Gastroesophageal sphincter (tissue), 4 donors: ENCODE measurements around the gene STX7. TPM values are rescaled to one million over a fixed set of nuclear protein-coding genes. Genes with fewer than 3 reads are reported as not detected.
A peak's percentile ranks its signal among the peaks of the same experiment; 100 is the strongest.

Experiments used
- ATAC-seq: fragments of 150-250 bp; one replicate; pipeline ENCODE4 v1.9.1; 2016; ENCODE audit warnings: mild to moderate bottlenecking, moderate library complexity
- H3K27ac ChIP-seq, 4 donors: fragments of 200-600 bp; sonication (generic) in 3 of 4; 1 replicate in 3 of 4; 2 replicates in 1 of 4; pipeline ENCODE4 v1.5.1; 2016 to 2019
- H3K27me3 ChIP-seq: fragments of 200-600 bp; sonication (generic); one replicate; pipeline ENCODE4 v1.5.1; 2019
- H3K36me3 ChIP-seq, 2 donors: fragments of 200-600 bp; sonication (generic); one replicate each; pipeline ENCODE4 v1.5.1; 2019; ENCODE audit warnings: control low read depth in 1 of 2
- H3K4me1 ChIP-seq, 3 donors: fragments of 200-600 bp; sonication (generic); 1 replicate in 2 of 3; 2 replicates in 1 of 3; pipeline ENCODE4 v1.5.1; 2016 to 2019; ENCODE audit warnings: control low read depth in 2 of 3
- H3K4me3 ChIP-seq, 2 donors: fragments of 200-600 bp; sonication (generic); one replicate each; pipeline ENCODE4 v1.5.1; 2019; ENCODE audit warnings: mild to moderate bottlenecking in 1 of 2, moderate library complexity in 1 of 2
- H3K9me3 ChIP-seq, 3 donors: fragments of 200-600 bp; sonication (generic); one replicate each; pipeline ENCODE4 v1.5.1; 2017 to 2019; ENCODE audit warnings: control low read depth in 2 of 3
- EP300 ChIP-seq: sonication (generic); formaldehyde crosslinking; IDR thresholded peaks from one replicate; pipeline ENCODE4 v1.6.1; 2017; ENCODE audit warnings: antibody characterized with exemption, mild to moderate bottlenecking
- POLR2A ChIP-seq, 2 donors: fragments of 450-650 bp; IDR thresholded peaks; one replicate each; pipeline ENCODE4 v1.6.1; 2017; ENCODE audit warnings: antibody characterized with exemption in 2 of 2, mild to moderate bottlenecking in 2 of 2, moderate library complexity in 1 of 2
- POLR2AphosphoS5 ChIP-seq: sonication (generic); formaldehyde crosslinking; IDR thresholded peaks from one replicate; pipeline ENCODE4 v1.6.1; 2017; ENCODE audit warnings: antibody characterized with exemption
- WGBS, 2 donors: methylation state at CpG; one replicate each; pipeline ENCODE4 v1.1.5; 2018; ENCODE audit warnings: low coverage in 1 of 2; 5-methylcytosine and 5-hydroxymethylcytosine counted together
- total RNA-seq, 4 donors: library from RNA; depleted of rRNA; stranded (reverse); fragments of >200 nt; gene quantifications; one replicate each; pipeline ENCODE4 v1.1.0, GENCODE V29; 2016
- TF ChIP-seq, protein P1 (sequence below), 4 experiments: fragments of 200-600 bp in 2 of 4; fragments of 450-650 bp in 2 of 4; sonication (generic) in 1 of 4; IDR thresholded peaks; one replicate each; pipeline ENCODE4 v1.5.1; 2017 to 2019; ENCODE audit warnings: antibody characterized with exemption in 4 of 4, mild to moderate bottlenecking in 2 of 4, moderate library complexity in 2 of 4

STX7 gene
- total RNA-seq, 4 donors from 2014 or later = 59.5 to 102 (median 65.3) TPM

DNA sequence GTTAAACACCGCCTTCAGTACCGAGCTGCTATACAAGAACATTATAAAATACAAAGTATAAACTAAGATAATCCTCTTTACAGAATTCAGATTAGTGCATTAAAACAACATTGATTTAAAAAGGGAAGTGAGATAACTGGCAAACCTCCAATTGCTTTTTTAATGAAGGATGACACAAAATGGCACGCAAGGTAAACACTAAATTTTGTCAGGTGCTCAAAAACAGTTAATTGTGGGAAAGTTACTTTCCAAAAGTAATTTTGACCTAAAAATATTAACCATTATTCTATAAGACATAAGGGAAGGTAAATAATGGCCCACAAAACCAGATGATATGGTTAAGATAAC lies 53.3 kb downstream of the STX7 start:
- WGBS, 2 donors = 87 to 93% methylated on average over 3 of the region's 3 CpGs
- peaks cover 3 to 97% of the 10 kb centered on the region in 2 donors for H3K36me3 ChIP-seq

DNA sequence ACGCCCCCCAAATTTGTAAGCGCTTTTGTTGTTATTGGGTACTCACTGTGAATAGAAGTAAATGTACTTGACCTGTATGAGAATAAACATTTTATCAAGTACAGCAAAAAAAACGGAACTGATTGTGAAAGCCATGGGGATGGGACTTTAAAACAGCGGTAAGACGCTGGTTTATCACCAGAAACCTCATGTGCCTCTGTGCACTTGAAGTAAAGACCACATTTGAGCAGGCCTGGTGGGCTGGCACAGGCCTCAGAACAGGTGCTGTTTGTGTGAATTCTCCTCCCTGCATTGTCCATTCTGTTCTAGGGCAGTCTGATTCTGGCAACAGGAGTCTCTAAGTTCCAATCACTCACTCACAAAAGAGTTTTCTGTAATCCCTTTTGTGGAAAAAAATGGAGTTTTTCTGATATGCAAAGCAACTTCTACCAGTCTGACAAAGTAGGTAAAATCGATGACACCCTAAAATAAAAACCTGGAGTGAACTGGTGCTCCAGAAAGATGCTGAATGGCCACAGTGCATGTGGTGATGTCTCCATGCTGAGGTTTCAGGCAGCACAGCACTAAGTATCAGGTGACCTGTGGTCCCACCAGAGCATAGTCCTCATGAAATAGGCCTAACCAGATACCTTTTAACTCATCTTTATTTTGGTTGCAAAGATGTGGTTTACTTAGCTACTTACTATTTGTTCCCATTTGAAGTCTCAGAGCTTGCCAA lies 53.9 kb downstream of the STX7 start:
- Histone ChIP-seq H3K4me1 (no peaks in the 10 kb centered on the region), H3K9me3 (no peaks in the 10 kb centered on the region), H3K4me3 (no peak overlapping the region), H3K27ac (no peak overlapping the region), H3K27me3 (no peaks in the 10 kb centered on the region), H3K36me3 (peaks cover 3 to 97% of the 10 kb centered on the region in 2 donors)
- ATAC-seq = no peak
- TF ChIP-seq, protein P1, sequence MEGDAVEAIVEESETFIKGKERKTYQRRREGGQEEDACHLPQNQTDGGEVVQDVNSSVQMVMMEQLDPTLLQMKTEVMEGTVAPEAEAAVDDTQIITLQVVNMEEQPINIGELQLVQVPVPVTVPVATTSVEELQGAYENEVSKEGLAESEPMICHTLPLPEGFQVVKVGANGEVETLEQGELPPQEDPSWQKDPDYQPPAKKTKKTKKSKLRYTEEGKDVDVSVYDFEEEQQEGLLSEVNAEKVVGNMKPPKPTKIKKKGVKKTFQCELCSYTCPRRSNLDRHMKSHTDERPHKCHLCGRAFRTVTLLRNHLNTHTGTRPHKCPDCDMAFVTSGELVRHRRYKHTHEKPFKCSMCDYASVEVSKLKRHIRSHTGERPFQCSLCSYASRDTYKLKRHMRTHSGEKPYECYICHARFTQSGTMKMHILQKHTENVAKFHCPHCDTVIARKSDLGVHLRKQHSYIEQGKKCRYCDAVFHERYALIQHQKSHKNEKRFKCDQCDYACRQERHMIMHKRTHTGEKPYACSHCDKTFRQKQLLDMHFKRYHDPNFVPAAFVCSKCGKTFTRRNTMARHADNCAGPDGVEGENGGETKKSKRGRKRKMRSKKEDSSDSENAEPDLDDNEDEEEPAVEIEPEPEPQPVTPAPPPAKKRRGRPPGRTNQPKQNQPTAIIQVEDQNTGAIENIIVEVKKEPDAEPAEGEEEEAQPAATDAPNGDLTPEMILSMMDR (IDR thresholded peaks at IDR 0.05) = no peak
- no peak for TF ChIP-seq POLR2AphosphoS5
- no peak for TF ChIP-seq EP300
- TF ChIP-seq POLR2A (IDR thresholded peaks at IDR 0.05) = no peak
- 92 to 94% methylated on average over 3 to 6 of the region's 6 CpGs for WGBS, 2 donors

More for the DNA sequence above, 53.3 kb downstream of the STX7 start:
- Histone ChIP-seq H3K27ac (no peak overlapping the region), H3K27me3 (no peaks in the 10 kb centered on the region), H3K4me1 (no peaks in the 10 kb centered on the region), H3K9me3 (no peaks in the 10 kb centered on the region), H3K4me3 (no peak overlapping the region)
- no peak for ATAC-seq
- no peak for TF ChIP-seq EP300

DNA sequence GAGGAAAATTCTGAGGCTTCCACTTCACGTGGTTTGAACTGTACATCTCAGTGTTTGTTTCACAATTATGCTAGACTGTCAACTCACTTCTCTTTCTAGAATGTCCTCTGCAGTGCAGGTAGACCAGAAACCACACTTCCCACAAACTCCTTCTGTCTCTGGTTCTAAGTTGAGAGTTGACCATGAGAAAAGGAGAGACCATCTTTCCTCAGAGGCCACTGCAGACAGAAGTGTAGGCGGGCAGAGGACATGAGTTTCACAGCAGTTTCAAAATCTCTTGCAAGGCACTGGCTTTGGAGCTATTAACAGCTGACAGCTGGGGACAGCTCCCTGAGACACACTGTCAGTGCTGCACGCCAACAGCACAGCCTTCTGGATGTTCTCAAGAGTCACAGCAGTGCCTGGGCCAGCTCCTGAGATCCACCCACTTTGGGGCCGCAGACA lies 56.2 kb downstream of the STX7 start:
- Histone ChIP-seq H3K27ac (no peak overlapping the region), H3K4me1 (no peaks in the 10 kb centered on the region), H3K27me3 (no peaks in the 10 kb centered on the region), H3K9me3 (no peaks in the 10 kb centered on the region), H3K36me3 (peaks cover 3 to 76% of the 10 kb centered on the region in 2 donors), H3K4me3 (no peak overlapping the region)
- 41 to 74% methylated on average over 3 of the region's 4 CpGs for WGBS, 2 donors
- peak; percentile 79 for ATAC-seq
- TF ChIP-seq POLR2A (IDR thresholded peaks at IDR 0.05) (no peak), EP300 (no peak), POLR2AphosphoS5 (no peak)
- TF ChIP-seq, protein P1 (IDR thresholded peaks at IDR 0.05) = no peak

DNA sequence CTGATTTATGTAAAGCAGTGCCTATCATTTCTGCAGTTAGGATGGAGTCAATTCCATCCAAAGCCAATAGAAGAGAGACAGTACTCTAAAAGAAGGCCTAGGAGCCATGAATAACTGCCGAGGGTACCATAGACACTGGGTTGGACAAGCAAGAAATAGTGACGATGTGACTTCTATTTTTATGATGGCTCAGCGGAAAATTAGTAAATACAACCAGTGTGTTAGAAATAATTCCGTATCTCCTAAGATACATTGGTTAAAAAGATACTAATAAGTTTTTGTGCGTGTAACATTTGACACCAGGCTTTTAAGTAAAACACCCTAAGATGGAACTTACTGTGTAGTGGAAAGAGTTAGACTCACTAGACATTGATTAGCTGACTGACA lies 66.1 kb downstream of the STX7 start:
- TF ChIP-seq, protein P1 (IDR thresholded peaks at IDR 0.05) = no peak
- no peak for TF ChIP-seq POLR2AphosphoS5
- TF ChIP-seq EP300 = no peak
- no peak for TF ChIP-seq POLR2A (IDR thresholded peaks at IDR 0.05)
- Histone ChIP-seq H3K4me3 (no peak overlapping the region), H3K4me1 (no peaks in the 10 kb centered on the region), H3K27me3 (no peaks in the 10 kb centered on the region), H3K9me3 (peaks cover 0 to 16% (median 0%) of the 10 kb centered on the region in 3 donors), H3K36me3 (no peaks in the 10 kb centered on the region), H3K27ac (no peak overlapping the region)
- ATAC-seq = no peak
- 79 to 100% methylated on average over 4 to 5 of the region's 5 CpGs for WGBS, 2 donors

DNA sequence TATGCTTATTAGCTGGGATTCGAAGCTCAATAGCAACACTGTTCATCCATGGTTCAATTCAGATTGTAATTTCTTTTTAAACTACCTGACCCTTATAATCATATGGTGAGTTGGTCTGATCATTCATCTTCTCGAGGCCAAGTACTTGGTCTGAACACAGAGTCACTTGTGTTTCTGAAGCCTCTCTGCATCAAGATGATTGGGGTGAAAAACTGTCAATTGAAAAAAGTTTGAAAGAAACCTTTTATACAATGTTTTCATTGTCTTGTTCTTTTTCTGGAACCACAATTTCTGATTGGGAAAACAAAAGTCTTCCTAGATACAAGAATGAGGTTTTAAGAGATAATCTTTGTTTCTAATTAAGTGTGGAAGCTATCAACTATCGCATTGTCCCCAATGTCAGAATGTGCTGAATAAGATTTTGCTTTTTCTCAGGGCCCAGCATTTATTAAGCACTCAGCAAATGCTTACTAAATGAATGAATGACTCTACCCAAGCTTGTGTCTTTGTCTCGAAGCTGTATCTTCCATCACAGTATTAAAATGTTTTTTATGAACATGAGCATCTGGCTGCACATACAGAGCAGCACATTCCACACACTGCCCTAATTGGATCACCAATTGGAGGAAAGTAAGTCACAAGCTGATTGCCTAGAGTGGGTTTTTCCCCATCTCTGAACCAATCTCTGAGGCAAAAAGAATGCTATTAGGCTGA lies 66.6 kb downstream of the STX7 start:
- 66 to 80% methylated on average over 4 of the region's 4 CpGs for WGBS, 2 donors
- TF ChIP-seq POLR2AphosphoS5 (no peak), POLR2A (IDR thresholded peaks at IDR 0.05) (no peak), EP300 (no peak)
- TF ChIP-seq, protein P1 (IDR thresholded peaks at IDR 0.05) = no peak
- H3K4me3 ChIP-seq = no peak overlapping the region
- H3K27ac ChIP-seq = no peak overlapping the region
- peaks cover 0 to 22% (median 0%) of the 10 kb centered on the region in 3 donors for H3K9me3 ChIP-seq
- H3K4me1 ChIP-seq = no peaks in the 10 kb centered on the region
- H3K36me3 ChIP-seq = no peaks in the 10 kb centered on the region
- ATAC-seq = no peak
- H3K27me3 ChIP-seq = no peaks in the 10 kb centered on the region
